SU-DHL-6 (cell line): ENCODE measurements around the gene CHRNA4.

Experiments
- EZH2phosphoT487 ChIP-seq: fragments of 200-600 bp; sonication (generic), shearing (Covaris generic); conservative IDR thresholded peaks from 2 replicates; pipeline ENCODE4 v1.6.1; 2018; ENCODE audit warnings: mild to moderate bottlenecking, antibody characterized with exemption, low read length, moderate library complexity, mixed read lengths
- TF ChIP-seq, protein P1 (sequence below): fragments of 200-600 bp; sonication (generic); IDR thresholded peaks from one replicate; pipeline ENCODE4 v1.5.1; 2017; ENCODE audit warnings: antibody characterized with exemption, mild to moderate bottlenecking, low read length, moderate library complexity; ENCODE audit not compliant: insufficient read depth, poor library complexity, severe bottlenecking

DNA sequence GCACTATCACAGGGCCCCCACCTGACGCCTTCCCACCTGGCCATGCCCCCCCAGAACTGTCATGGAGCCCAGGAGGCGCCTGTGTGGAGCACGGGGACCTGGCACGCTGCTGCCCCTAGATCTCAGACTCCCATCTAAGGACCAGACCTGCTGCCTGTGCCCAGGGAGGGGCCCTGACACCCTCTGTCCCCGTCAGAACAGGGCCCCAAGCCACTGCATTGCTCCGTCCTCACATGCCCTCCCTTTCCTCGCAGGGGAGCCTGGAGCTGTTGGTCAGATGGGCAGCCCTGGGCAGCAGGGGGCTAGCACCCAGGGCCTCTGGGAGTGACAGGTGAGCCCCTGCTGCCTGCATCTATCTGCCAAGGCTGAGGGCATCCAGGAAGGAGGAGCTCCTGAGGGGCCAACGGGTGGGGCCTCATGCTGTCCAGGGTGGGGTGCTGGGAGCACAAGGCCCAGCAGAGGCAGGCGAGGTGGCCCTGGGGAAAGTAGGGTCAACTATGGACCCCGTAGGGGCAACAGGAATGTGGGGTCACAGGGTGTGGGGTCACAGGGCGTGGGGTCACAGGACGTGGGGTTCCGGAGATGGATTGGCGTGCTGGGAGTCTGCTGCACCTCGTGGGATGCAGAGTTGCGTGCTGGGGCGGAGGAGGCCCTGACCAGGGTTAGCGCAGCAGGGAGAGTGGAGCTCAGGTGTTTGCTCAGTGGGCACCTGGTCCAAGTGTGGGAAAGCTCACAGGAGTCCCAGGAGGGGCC lies 31.6 kb downstream of the CHRNA4 start:
- TF ChIP-seq, protein P1, sequence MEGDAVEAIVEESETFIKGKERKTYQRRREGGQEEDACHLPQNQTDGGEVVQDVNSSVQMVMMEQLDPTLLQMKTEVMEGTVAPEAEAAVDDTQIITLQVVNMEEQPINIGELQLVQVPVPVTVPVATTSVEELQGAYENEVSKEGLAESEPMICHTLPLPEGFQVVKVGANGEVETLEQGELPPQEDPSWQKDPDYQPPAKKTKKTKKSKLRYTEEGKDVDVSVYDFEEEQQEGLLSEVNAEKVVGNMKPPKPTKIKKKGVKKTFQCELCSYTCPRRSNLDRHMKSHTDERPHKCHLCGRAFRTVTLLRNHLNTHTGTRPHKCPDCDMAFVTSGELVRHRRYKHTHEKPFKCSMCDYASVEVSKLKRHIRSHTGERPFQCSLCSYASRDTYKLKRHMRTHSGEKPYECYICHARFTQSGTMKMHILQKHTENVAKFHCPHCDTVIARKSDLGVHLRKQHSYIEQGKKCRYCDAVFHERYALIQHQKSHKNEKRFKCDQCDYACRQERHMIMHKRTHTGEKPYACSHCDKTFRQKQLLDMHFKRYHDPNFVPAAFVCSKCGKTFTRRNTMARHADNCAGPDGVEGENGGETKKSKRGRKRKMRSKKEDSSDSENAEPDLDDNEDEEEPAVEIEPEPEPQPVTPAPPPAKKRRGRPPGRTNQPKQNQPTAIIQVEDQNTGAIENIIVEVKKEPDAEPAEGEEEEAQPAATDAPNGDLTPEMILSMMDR = no peak
- no peak for TF ChIP-seq EZH2phosphoT487
